ENCODE data around the gene ANGPTL8.

DNA sequence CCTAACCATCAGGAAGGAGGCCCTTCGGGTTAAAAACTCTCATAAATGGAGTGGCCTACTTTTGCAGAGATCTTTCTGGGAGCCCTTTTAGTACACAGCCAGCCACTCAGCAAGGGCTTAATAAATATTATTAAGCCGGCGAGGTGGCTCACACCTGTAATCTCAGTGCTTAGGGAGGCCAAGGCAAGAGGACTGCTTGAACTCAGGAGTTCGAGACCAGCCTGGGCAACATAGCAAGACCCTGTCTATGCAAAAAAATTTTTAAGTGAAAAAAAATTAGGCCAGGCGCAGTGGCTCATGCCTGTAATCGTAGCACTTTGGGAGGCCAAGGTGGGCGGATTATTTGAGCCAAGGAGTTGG lies 41.3 kb upstream of the ANGPTL8 start:
- TF ChIP-seq FOXA1 (IDR thresholded peaks at IDR 0.05), result no peak
- TF ChIP-seq HDGF (IDR thresholded peaks at IDR 0.05; ENCODE audit: borderline replicate concordance), result no peak
- no peak for TF ChIP-seq ELF4 (IDR thresholded peaks at IDR 0.05)
- TF ChIP-seq BHLHE40 (IDR thresholded peaks at IDR 0.05; ENCODE audit: borderline replicate concordance), result no peak
- TF ChIP-seq SP1 (IDR thresholded peaks at IDR 0.05), result no peak
- no peak for TF ChIP-seq ARNT (IDR thresholded peaks at IDR 0.05)
- no peak for TF ChIP-seq FOXM1 (IDR thresholded peaks at IDR 0.05; ENCODE audit: borderline replicate concordance)
